ENCODE data around the gene GALNT9.
A peak's percentile ranks its signal among the peaks of the same experiment; 100 is the strongest.

GALNT9 gene

GRCh38 chr12:132187646-132188450, 141.5 kb downstream of the GALNT9 start:
- no peak for DNase-seq (ENCODE audit: low read depth in 2 of 2, low spot score in 1 of 2)

GRCh38 chr12:132186857-132187620, 142.3 kb downstream of the GALNT9 start:
- no peak for DNase-seq (ENCODE audit: low read depth in 2 of 2, low spot score in 1 of 2)

- no peak for DNase-seq (ENCODE audit: low read depth in 2 of 2, low spot score in 1 of 2)
Measured at GRCh38 chr12:132186208-132186856, 143.1 kb downstream of the GALNT9 start.

- DNase-seq (ENCODE audit: low read depth in 2 of 2, low spot score in 1 of 2) = no peak
Measured at GRCh38 chr12:132185705-132186104, 143.7 kb downstream of the GALNT9 start.

GRCh38 chr12:132182711-132183365, 146.6 kb downstream of the GALNT9 start:
- no peak for DNase-seq (ENCODE audit: low read depth in 2 of 2, low spot score in 1 of 2)

- no peak for DNase-seq (ENCODE audit: low read depth in 2 of 2, low spot score in 1 of 2)
Measured at GRCh38 chr12:132182206-132182710, 147.1 kb downstream of the GALNT9 start.

GRCh38 chr12:132181570-132182200, 147.7 kb downstream of the GALNT9 start:
- DNase-seq (ENCODE audit: low read depth in 2 of 2, low spot score in 1 of 2) = no peak

- no peak for DNase-seq (ENCODE audit: low read depth in 2 of 2, low spot score in 1 of 2)
Measured at GRCh38 chr12:132180648-132181546, 148.5 kb downstream of the GALNT9 start.

GRCh38 chr12:132179431-132180362, 149.7 kb downstream of the GALNT9 start:
- DNase-seq (ENCODE audit: low read depth in 2 of 2, low spot score in 1 of 2) = no peak

- DNase-seq (ENCODE audit: low read depth in 2 of 2, low spot score in 1 of 2) = peak in 1 of 2 donors; percentile 12
Measured at GRCh38 chr12:132178801-132179401, 150.5 kb downstream of the GALNT9 start.

- DNase-seq (ENCODE audit: low read depth in 2 of 2, low spot score in 1 of 2) = no peak
Measured at GRCh38 chr12:132178316-132178715, 151.1 kb downstream of the GALNT9 start.

- no peak for DNase-seq (ENCODE audit: low read depth in 2 of 2, low spot score in 1 of 2)
Measured at GRCh38 chr12:132176920-132177551, 152.4 kb downstream of the GALNT9 start.

GRCh38 chr12:132176385-132176919, 152.9 kb downstream of the GALNT9 start:
- no peak for DNase-seq (ENCODE audit: low read depth in 2 of 2, low spot score in 1 of 2)

GRCh38 chr12:132175496-132176384, 153.6 kb downstream of the GALNT9 start:
- no peak for DNase-seq (ENCODE audit: low read depth in 2 of 2, low spot score in 1 of 2)

GRCh38 chr12:132174839-132175490, 154.4 kb downstream of the GALNT9 start:
- no peak for DNase-seq (ENCODE audit: low read depth in 2 of 2, low spot score in 1 of 2)
